ENCODE data around the gene ODAD3.
"Not testable (repeated sequence)": the region's sequence is repeated elsewhere in the genome, so short reads cannot be mapped to it uniquely, and the experiment has no call there.

ODAD3 gene

DNA sequence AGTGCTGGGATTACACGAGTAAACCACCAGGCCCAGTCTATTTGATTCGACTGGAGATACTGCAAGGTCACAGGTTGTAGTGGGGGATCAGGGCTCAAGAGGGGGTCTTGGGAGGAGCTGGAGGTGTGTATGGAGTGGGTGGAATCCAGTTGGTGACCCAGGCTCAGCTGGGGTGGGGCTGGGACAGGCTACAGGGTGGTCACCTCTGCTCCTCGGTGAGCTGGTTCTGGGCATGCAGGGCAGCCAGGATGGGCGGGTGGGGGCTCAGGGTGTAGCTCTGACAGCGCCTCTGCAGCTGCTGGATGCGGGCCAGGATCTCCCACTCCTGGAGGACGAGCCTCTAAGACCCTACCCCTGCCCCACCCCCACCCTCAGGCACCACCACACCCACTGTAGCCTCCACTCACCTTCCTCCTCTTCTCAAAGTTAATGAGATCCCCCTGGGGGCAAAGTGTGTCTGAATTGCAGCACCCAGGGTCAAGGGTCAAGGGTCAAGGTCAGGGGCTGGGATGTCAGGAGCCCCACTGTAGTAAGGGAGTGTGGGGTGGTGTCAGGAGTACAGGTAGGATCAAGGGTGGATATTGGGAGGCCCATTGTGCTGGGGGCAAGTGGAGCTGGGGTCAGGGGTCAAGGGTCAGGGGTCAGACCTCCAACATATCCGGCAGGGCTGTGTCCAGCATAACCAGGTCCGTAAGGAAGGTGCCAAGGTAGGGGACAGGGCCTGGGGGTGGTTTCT, 32.9 kb downstream of the ODAD3 start:
- no peak for DNase-seq

DNA sequence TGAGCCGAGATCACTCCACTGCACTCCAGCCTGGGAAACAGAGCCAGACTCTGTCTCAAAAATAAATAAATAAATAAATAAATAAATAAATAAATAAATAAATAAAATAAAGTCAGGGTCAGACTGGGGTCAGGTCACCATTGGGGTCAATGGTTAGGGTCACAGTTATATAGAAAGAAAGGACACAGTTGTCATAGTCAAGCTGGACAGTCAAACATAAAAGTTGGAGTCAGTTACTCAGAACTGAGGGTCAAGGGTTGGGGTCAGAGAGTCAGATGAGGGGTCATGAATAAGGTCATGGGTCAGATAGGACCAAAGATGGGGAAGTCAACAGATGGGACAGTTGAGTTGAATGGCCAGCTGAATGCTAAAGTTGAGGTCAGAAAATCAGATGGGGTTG, 34.1 kb downstream of the ODAD3 start:
- DNase-seq = no peak

DNA sequence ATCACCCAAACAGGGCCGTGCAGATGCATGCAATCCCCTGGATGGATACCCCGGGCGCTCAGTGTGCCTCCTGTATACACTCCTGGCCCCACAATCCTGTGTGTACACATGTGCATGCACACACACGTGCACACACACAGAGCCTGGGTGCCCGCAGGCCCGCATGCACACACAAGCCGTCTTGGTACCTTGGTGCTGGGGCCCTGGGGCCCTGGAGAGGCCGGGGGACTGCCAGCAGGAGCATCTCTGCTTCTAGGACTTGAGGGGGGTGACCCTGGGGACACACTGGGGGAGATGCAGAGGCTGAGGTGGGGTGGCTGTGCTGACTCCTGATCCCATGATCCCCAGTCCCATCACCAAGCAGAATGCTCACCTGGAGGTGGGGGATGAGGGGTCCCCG, 35.3 kb downstream of the ODAD3 start:
- DNase-seq = no peak

DNA sequence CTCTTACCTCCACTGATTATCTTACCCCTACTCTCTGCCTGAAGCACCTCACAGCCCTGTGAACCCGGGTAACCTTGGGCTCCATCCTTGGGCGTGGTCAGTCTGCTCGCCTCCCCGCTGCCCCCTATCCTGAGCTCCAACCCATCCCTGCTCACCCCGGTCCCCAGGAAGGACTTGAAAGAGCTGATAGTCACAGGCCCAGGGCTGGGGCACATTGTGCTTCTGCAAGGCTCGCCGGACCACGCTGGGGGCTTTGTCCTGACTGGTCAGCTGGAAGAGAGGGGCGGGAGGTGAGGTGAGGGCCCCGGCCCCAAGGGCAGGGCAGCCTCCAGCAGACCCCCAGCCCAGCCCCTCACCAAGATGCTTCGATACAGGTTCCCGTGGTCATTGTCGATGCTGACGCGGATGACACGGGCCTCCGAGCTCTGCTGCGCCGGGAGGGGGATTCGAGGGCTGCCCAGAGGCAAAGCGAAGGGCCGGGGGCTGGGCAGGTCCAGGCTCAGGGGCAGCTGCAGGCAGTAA, 37.8 kb downstream of the ODAD3 start:
- no peak for DNase-seq

DNA sequence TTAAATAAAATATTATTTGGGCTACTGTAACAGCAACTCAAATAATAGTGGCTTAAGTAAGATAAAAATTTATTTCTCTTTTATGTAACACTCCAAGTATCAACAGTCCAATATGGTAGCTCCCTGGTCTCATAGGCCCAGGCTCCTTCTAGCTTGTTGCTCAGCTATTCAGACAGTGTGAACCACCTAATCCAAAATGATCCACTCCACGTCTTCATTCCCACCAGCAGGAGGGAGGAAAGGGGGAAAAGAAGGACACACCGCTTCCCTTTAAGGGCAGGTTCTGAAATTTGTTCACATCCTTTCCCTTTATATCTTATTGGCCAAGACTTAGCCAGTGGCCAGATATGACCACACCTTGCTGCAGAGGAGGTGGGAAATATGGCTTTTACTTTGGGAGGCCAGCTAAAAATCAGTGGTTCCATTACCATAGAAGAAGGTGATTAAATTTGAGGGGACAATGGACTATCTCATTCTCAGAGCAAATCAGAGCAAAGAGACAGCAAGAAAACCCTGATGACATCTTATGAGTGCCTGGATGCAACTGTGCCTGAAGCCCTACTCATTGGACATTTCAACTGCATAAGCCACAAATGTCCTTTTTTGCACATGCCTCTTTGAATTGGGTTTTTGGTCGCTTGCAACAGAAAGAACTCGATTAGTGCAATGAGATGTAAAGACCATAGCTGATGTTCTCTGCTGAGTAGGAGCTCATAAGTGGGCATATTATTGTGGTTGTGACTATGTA, 43.8 kb downstream of the ODAD3 start:
- DNase-seq = no peak

DNA sequence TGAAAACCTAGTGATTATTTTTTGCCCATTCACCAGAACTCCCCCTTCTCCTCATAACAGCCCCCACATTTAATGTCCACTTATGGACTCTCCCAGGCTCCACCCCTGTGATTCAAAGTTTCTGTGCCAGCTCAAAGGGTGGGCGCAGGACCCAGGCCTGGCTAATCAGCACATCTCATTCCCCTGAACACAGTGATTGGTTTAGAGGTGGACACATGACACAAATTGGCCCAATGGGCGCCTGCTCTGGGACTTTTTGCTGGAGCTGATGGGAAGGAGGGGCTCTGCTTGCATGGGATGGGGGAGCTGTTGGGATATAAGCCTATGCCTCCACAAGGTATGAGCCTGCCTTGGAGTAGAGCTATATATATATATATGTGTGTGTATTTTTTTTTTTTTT, 44.6 kb downstream of the ODAD3 start:
- no peak for DNase-seq

DNA sequence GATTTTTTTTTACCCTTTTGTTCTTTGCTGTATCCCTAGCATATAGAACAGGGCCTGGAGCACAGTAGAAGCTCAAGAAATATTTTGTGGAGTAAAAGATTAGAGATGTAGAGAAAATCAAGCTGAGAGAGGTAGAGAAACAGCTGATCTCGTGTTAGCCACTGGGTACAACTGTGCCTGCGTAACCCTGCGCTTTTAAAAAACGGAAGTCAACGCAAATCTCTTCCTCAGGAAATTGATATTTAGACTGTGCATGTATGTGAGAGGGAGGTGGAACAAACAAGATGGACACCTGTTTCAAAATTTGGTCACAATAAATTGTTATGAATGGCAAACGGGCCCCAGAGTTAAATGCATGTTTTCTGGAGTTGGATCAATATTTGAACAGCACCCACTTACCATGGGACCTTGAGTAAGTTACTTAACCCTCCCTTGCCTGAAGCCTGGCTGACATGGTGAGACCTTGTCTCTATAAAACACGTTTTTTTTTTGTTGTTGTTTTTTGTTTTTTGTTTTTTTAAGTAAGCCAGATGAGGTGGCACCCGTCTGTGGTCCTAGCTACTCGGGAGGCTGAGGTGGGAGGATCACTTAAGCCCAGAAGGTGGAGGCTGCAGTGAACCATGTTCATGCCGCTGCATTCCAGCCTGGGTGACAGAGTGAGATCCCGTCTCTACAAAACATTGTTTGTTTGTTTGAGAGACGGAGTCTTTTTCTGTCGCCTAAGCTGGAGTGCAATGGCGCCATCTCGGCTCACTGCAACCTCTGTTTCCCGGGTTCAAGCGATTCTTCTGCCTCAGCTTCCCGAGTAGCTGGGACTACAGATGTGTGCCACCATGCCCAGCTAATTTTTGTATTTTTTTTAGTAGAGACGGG, 47.5 kb downstream of the ODAD3 start:
- peak in 1 of 2 donors; percentile 35 for DNase-seq

DNA sequence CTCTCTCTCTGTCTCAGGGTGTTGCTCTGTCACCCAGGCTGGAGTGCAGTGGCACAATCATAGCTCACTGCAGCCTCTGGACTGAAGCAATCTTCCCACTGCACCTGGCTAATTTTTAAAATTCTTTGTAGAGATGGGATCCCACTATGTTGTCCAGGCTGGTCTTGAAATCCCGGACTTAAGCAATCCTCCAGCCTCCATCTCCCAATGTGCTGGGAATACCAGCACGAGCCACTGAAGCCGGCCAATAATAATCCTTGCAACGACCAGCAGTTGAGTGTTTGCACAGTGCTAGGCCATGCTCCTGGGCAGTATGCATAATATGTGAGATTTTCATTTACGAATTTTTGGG, 50.2 kb downstream of the ODAD3 start:
- no peak for DNase-seq

DNA sequence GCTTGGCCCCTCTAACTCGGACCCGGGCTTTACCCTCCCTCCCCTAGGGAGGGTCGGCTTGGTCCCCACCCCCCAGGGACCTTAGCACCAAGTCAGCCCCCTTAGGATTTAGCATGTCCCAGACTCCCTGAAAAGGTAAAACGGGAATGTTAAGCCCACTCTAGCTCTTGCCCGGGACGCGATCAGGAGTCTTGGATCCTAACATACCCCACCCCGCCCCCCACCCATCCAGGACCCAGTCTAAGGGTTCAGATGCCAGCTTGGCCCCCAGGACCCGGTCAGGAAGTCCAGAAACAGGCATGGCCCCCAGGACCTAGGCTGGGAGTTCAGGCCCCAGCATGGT, 51.2 kb downstream of the ODAD3 start:
- DNase-seq = no peak

DNA sequence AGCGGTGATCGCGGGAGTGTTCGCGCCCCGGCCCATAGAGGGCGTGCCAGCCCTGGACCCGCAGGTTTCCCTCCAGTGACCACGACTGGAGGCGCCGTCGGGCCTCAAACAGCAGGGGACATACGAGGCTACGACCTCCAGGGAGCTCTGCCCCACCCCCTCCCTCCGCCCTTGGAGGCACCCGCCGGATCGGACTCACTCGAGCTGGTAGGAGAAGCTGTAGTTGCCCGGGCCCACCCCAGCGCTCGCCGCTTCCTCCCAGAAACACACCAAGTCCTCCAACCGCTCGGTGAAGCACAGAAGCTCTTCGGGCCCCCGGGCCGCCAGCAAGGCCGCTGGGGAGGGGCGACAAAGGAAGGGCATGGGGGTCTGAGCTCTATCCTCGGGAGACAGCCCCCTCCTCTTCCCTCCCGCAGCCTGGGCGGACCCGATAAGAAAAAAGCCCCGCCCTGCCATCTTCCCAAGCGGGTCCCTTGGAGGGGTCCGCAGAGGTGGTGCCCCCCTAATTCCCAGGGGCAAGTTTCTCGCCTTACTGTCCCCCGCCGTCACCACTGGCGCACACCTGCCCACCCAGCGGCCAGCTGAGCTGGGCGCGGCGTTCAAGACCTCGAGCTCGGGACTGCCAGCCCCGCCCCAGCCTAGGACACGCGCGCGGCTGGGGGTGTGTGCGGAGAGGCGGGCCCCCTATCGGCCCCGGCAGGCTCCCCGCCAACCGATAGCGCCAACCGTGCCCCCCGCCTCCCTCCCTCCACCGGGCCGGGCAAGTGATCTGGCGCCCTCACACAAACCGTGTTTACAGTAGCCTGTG, 51.8 kb downstream of the ODAD3 start:
- DNase-seq = peak; percentile 45 to 62

DNA sequence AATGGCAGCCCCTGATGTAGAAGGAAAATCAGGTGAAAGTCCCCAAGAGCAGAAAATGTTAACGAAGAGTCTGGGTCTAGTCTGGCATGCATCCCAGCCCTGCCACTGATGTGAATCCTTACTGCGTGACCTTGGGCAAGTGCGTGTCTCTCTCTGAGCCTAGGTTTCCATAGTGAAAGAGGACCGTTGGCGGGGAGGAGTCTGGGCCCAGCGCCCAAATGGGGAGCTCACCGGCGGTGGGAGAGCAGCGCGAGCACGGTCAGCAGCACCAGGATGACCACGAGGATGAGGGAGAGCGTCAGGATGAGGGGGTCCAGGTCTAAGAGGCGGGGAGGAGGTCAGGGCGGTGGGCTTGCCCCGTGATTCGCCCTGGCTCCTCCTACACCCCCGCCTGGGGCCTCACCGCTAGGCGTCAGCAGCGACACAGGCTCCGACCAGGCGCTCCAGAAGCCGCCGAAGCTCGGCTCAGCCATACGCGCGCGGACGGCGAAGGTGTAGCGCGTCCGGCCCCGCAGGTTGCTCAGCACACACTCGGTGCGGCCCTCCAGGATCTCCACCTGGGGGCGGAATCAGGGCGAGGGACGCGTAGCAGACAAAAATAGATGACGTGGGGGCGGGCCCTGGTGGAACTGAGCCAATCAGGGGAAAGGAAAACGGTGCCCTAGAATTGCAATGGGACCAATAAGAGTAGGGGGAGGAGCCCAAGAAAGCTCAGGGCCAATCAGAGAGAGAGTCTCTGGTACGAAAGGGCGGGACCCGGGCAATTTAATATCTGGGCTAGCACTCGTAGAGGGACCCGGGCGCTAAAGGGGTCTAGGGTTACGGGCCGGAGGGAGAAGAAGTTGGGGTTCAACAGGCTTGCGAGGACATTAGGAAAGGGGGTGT, 54.0 kb downstream of the ODAD3 start:
- peak; percentile 99 for DNase-seq

DNA sequence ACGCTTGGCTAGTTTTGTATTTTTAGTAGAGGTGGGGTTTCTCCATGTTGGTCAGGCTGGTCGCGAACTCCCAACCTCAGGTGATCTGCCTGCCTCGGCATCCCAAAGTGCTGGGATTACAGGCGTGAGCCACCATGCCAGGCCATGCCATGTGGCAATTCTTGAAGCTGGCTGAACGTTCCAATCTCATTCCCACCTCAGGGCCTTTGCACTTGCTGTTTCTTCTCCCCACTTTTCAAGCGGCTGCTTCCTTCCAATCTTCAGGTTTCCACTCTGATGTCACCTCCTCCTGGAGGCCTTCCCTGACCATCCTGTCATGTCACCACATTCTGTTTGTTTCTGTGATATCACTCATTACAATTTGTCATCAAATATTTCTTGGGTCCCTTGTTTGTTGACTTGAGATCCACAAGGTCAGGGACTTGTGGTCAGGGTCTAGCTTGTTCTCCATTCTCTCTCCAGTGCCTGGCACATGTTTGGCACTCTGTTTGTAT, 55.0 kb downstream of the ODAD3 start:
- DNase-seq = peak in 1 of 2 donors; percentile 9

DNA sequence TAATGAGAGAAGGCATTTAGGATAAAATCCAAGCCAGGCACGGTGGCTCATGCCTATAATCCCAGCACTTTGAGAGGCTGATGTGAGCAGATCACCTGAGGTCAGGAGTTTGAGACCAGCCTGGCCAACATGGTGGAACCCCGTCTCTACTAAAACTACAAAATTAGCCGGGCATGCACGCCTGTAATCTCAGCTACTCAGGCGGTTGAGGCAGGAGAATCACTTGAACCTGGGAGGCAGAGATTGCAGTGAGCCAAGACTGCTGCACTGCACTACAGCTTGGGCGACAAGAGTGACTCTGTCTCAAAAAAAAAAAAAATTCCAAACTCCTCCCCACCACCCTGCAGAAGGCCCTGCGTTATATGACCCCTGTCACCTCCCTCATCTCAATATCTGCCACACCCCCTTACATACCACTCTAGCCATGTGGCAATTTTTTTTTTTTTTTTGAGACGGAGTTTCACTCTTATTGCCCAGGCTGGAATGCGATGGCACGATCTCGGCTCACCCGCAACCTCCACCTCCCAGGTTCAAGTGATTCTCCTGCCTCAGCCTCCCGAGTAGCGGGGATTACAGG, 55.6 kb downstream of the ODAD3 start:
- DNase-seq = not testable (repeated sequence)

DNA sequence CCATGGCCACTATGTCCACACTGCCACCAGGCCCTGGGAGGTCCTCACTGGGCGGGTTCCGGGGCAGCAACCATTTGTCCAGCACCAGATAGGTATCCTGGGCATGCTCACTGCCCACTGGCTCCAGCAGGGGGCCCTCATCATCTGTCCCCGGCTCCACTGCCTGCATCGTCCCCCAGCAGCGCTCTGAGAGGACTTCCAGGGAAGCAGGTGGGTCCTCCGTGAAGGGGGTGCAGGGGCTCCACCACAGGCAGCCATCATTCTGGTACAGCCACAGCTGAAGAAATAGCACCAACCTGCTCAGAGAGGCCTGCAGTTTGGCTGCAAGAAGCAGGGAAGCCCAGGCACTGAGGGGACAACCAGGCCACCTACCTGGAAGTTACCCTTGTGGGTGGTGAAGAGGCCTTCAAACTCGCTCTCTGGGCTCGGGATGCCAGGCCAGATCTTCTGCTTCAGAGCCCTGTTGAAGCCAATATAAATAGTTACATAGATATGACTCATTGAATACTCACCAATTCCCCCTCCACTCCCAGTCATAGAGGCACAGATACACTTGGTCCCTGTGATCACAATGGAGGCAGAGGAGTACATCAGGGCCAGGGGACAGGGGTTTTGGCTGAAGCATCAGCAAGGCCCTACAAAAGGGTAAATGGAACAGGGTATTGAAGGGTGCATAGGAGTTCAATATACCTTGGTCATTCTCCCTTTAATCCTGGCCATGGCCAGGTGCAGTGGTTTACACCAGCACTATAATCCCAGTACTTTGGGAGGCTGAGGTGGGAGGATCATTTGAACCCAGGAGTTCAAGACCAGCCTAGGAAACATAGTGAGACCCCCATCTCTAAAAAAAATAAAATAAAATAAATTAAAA, 56.4 kb downstream of the ODAD3 start:
- peak in 1 of 2 donors; percentile 30 for DNase-seq

DNA sequence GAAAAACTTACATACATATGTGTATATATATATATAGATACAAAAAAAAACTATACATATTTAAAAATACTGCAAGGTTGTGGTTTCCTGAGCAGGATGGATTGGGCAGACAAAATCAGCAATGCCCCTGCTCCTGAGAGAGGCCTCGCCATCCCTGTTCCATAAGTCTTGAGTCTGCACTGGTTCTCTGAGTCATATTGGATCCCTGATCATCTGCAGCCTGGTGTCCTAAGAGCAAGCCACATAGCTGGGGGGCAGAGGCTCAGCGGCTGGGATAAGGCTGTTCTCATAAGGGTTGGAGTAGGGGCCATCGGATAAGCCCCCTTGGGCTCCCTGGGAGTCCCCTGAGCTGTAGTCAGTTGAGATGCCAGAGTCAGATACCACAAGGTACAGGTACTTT, 57.2 kb downstream of the ODAD3 start:
- DNase-seq = no peak

DNA sequence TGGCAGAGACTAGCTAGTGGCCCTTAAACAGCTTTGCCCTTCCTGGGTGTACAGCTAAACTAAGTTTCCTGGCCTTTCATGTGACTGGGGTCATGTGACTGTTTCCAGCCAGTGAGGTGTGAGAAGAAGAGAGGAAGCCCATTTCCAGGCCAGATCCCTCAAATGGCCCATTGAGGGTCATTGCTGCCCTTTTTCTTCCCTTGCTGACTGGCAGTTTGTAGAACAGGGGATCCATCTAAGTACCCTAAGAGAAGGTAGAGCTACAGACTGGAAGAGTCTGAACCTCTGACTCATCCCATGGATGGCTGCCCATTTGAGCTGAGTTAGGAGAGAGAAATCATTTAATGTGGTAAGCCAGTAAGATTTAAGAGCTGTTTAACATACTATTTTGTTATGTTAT, 57.7 kb downstream of the ODAD3 start:
- DNase-seq = peak; percentile 20 to 23

DNA sequence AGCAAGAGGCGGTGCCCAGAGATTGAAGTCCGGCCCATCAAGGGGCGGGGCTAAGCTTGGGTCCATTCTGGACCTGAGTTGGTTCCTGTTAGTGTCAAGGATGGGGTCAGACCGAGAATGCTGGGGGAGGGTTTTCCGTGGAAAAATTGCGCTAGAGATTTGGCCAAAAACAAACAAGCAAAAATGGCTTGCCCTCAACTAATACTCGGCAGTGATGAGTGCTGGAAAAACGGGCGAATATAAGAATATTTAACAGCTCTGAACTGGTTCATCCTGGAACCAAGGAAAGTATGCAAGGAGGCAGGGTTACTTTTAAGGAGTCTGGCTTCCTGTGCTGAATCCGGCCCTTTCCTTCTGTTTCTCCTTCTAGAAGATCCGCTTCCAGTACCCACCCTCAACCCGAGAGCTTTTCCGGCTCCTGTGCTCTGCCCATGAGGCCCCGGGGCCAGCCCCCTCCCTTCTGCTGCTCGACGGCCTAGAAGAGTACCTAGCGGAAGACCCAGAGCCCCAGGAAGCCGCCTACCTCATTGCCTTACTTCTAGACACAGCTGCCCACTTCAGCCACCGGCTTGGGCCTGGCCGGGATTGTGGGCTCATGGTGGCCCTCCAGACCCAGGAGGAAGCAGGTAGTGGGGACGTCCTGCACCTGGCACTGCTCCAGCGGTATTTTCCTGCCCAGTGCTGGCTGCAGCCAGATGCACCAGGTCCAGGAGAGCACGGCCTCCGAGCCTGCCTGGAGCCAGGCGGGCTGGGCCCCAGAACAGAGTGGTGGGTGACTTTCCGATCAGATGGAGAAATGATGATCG, 59.6 kb downstream of the ODAD3 start:
- DNase-seq = peak; percentile 78 to 81

DNA sequence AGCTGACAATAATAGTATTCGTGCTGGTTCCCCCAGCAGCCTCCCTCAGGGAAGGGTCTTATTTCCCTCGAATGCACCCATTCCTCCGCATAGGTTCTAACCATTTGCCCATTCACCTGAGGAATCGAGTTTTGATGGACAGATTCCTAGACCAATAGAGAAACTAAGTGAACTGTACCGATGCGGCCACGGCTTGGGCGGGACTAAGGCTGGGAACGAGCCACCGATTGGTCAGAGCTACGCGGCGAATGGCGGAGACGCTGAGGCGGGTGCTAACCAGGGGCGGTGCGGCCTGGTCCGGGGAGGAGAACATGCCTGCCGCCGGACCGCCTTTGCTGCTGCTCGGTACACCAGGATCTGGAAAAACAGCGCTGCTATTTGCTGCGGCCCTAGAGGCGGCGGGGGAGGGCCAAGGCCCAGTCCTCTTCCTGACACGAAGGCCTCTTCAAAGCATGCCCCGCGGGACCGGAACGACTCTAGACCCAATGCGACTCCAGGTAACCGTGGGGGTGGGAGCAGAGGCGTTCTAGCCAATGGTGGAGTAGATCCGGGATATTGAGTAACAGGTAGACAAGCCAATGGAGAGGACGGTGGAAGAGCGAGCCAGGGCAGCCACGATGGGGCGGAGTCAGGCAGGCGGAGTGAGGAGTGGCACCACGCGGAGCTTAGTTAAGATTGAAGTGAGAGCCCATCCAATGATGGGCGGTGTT, 60.3 kb downstream of the ODAD3 start, which contains the start of gene SWSAP1:
TSS of gene SWSAP1 (plus strand) at position 234 of the 710 bp plus-strand sequence. CDS start at position 249, 15 bp downstream.
- peak; percentile 99 to 100 for DNase-seq
